GM18867 (cell line): ENCODE results near the gene ABHD16A.

Source experiments
- ATAC-seq: cut with Tn5 transposase; IDR thresholded peaks from one replicate; pipeline ENCODE4 v1.9.1; 2021; ENCODE audit warnings: mild to moderate bottlenecking, moderate library complexity; ENCODE audit not compliant: unreplicated experiment

ABHD16A gene

DNA sequence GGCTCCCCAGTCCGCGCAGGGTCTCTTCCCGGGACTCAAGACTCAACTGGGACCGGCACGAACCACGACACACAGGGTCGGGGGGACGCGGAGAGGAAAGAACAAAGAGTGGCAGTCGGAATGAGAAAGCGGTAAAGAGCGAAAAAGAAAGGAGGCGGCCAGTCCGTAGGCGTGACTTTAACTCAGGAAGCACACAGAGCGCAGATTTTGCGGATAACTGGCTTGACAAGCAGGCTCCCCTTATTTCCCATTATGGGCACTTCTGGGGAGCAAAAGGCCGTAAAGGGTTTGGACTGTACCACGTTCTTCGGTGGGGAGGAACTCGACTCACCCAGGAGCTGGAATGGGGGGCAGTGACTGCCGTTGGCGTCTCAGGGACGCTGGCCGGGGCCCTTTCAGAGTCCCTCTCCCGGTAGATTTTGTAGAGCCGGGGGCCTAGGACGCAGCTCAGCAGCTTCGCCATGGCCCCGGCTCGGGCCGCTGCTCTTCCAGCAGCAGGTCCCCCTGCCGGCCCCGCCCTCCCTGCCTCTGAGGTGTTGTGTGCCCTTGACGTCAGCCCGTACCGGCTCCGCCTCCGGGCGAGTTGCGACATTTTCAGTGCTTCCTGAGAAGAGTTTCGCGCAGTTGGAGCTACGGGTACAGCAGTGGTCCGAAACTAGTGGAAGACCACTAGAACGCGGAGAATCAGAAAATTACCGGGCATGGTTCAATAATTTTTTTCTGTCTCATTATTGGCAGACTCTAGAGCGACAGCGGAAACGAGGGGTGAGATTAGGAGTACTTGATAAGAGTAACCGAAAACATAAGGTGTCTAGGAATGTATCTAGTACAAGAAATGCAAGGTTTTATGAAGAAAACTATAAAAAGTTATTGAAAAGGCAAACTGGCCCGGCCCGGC is at the start of gene ABHD16A:
ABHD16A (minus strand) TSS at position 506 of the 898 bp plus-strand sequence; CDS start at position 463, 43 bp downstream.
- ATAC-seq, result peak; percentile 89

DNA sequence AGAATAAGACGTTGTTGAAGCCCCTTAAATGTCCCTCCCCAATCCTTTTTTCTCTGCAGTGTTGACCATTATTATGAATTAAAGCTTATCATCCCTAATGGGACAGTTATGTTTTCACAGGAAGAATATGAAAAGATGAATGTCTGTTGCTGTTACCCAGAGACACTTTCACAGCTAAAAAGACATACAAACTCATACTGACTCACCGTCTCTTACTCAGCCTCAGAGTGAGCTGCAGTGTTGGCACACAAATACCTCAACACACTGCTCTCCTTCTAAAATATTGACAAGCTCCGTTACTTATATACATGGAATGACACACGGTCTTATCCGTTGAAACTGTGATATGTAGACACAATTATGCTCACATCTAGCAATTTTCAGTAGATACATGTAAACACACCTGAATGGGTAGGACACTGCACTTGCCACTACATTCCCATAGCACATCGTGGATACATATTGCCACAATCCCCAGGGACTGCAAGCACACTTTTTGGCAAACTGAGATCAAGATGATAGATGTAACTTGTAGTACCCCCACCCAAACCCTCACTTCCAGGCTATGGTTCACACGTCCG is 49.7 kb upstream of the ABHD16A start:
- no peak for ATAC-seq

DNA sequence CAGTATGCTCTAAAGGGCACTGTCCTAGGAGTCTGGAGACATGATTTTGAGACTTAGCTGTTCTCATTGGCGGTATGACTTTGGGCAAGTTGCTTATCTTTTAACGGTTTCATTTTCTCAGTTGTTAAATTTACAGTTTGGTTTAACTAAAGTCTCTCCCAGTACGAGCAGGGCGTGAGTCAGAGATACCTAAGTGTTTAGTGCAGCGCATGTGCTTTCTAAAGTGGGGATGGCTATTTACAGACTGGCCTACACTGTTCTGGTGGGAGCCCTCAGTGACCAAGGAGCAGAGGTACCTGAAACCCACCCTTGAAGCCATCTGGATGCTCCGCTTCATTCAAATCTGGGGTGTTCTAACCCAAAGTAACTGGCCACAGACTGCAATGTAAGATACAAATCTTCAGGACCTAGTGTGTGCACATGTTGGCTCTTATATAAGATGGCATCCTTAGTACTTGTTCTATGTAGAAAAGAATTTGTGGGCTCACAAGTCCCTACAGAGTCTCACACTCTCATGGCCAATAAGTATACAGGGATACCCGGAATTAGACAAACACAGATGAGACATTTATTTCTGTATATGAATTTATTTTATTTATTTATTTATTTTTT is 47.4 kb upstream of the ABHD16A start:
- no peak for ATAC-seq

DNA sequence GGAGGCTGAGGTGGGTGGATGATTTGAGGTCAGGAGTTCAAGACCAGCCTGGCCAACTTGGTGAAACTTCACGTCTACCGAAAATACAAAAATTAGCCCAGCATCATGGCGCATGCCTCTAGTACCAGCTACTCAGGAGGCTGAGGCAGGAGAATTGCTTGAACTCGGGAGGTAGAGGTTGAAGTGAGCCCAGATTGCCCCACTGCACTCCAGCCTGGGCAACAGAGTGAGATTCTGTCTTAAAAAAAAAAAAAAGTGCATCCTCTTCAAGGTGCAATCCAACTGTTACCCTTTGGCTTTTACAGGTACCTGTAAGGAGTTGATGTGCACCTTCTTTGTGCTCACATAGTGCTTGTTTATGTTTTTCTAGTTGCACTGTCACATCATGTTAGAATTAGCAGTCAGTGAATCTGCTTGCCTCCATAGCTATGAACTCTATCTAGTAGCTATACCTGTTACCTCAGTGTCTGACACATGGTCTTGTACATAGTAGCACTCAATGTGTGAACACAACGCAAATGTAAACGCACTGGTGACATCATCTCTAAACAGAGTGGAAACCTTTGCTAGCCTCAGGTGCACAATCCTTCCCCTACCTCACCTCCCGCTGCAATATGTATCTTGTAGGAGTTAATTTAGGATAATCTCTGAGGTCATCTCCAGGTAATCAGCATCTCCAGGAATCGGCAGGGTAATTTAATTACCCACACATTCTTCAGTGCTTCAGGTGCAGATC is 46.3 kb upstream of the ABHD16A start:
- no peak for ATAC-seq

DNA sequence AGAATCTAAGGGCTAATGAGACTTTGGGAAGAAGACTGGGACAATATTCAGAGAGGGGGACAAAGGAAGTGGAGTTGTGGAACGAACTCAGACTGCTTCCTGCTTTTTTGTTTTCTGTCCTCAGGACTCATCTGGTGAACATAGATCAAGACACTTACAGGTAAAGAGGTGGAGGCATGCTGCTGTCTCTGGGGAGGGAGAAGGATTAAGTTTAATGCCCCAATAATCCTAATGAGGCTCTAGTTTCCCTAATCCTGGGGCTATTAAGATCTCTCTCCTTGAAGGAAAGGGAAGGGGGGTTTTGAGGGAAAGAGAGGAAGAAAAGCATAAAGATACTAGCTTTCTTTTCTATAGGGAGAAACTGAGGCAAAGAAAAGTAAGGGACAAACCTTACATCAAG is 41.3 kb upstream of the ABHD16A start:
- ATAC-seq, result no peak

DNA sequence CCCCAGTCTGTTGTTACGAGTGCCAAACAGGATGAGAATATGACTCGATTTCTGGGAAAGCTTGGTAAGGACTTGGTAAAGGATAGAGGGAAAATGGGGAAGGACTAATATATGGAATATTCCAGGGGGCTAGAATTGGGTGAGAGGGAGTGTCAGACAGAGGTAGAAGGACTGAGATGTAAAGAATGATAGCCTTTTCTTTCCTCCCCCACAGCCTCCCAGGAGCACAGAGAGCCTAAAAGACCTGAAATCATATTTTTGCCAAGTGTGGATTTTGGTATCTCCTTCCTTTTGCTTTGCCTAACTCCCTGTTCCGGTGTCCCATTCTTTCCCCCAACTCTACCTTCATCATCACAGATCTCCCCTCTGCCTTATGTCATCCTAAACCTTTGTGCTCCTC is 39.8 kb upstream of the ABHD16A start:
- ATAC-seq, result no peak

DNA sequence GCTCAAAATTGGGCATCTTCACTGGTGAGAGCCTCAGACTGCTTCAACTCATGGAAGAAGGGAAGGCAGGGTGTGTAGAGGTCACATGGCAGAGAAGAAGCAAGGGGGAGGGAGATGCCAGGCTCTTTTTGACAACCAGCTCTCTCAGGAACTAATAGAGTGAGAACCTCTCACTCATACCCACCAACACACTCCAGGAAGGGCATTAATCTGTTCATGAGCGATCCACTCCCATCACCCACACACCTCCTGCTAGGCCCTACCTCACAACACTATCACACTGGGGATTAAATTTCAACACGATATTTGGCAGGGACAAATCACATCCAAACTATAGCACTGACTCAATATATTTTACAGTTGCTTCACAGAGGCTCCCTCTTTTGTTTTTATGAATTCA is 38.7 kb upstream of the ABHD16A start:
- ATAC-seq, result no peak

DNA sequence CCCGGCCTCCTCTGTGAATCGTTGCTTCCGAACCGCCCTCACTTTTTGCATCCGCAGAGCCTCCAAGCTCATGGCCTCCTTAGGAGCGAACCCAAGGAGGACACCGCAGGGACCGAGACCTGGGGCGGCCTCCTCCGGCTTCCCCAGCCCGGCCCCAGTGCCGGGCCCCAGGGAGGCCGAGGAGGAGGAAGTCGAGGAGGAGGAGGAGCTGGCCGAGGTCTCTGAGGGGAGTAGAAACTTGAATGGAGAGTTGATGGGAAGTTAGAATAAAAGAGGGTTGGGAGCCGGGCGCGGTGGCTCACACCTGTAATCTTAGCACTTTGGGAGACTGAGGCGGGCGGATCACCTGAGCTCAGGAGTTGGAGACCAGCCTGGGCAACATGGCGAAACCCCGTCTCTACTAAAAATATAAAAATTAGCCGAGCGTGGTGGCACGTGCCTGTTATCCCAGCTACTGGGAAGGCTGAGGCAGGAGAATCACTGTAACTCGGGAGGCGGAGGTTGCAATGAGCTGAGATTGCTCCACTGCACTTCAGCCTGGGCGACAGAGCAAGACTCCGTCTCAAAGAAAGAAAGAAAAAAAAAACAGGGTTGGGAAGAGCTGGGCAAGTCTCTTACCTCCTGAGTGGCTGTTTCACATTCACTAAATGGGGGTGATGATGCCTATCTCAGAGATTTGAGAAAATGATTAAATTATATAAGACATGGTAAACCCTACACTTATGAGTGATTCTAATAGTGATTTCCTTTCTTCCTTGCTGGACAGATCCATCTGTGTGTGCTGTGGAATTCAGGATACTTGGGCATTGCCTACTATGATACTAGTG is 37.5 kb upstream of the ABHD16A start:
- ATAC-seq, result no peak

DNA sequence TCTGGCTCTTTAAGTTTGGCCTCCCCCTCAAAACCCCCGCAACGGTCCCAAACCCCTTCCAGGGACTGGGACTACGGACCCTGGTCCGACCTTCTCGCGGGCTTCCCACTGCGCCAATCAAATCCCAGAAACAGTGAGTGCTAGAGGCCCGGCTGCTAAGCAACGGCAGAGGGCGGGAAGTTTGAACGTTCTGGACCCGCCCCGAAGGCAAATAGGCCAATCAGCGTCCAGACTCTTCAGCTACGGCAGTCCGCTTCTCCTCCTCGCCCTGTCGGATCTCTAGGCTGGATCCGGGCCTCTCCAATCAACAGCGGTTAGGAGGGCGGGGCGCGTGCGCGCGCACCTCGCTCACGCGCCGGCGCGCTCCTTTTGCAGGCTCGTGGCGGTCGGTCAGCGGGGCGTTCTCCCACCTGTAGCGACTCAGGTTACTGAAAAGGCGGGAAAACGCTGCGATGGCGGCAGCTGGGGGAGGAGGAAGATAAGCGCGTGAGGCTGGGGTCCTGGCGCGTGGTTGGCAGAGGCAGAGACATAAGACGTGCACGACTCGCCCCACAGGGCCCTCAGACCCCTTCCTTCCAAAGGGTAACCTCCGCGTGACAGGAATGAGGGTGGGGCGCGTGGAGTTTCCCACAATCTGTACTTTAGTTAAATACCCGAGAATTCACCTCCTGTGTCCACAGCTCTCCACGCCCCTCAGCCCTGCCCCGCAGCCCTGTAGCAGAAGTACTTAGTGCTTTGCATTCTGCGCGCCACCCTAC is 36.7 kb upstream of the ABHD16A start, which contains the start of gene MSH5:
MSH5 (plus strand) TSS at position 367 of the 758 bp plus-strand sequence. CDS start 462 bp downstream, outside the sequence.
- ATAC-seq, result peak; percentile 75

DNA sequence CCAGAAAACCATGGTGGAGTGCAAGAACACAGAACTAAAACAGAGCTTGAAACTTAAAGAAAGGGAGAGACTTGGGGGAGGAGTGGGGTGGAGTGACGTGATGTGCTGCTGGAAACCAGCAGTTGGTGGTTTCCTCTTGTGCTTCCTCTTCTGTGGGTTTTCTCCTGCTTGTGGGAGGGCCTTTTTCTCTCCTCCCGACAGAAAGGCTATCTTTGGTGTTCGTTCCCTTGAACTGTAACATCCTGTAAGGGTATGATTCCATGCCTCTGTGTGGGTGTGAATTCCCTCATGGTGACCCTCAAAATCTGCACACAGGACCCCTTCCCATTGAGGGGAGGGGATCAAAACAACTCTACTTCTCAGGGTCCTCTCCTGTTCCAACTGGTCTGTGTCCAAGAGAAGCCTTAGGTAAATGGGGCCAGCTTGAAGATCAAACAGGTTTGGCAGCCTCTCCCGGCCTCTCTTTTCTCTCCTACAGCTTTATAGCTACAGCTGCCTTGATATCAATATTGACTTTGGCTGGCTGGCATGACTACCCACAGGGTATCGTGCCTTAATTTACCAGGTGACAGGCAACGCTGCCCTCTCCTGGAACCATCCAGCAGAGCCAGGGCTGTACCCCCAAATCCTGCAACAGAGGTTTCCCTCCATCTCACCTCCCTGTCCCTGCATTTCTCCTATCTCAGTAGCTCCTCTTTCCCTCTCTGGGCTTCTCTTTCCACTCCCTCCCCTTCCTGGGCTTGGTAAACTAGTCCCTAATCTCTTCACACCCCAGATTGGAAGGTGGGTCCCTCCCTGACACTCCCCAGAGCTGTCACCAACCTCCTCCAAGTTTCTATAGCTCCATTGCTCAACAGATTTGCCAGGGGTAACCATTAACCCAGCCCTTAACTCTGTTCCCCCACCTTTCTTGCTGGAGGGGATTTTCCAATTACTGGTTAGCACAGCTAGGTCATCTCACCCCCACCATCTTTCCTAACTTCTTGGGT is 35.2 kb upstream of the ABHD16A start:
- no peak for ATAC-seq

DNA sequence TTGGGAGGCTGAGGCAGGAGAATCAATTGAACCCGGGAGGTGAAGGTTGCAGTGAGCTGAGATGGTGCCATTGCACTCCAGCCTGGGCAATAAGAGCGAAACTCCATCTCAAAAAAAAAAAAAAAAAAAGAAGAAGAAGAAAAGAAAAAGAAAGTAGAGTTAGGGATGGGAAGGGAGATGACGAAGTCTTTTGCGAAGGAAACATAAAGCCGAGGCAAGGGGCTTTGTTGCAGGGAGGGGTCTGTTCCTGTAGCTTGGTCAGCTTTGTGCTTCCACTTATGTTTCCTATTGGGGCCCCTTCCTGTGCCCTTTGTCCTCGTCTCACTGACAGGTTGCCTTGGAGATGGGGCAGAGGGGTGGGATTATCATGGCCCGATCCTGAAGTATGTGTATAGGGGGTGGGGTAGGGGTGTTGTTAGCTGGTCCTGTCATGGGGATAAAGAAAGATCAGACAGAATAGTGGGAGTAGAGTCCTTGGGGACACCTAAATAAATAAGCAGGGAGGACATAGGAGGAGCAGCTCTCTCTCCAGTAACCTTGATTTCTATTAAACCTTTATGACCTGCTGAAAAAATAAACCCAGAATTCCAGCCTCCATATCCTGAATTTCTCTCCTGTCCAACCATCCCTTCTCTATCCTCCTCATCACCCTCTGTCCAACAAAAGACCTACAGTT is 34.3 kb upstream of the ABHD16A start:
- no peak for ATAC-seq

DNA sequence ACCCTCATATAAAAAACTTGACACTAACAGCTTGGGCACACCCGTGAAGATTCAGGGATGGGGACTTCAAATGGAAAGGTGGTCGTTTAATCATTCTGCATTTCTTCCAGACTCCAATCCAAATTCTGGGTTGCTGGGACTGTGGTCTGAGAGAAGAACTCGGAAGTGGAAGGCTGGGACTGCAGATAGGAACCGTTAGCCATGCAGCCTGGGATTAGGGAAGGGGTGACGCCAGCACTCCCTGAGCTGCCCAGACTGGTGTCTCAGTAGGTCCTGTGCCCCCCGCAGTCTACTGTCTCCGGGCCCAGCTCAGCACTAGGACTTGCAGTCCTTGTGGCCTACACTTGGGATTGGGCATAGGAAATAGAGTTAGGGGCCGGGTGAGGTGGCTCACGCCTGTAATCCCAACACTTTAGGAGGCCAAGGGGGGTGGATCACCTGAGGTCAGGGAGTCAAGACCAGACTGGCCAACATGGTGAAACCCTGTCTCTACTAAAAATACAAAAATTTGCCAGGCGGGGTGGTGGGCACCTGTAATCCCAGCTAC is 33.7 kb upstream of the ABHD16A start:
- no peak for ATAC-seq

DNA sequence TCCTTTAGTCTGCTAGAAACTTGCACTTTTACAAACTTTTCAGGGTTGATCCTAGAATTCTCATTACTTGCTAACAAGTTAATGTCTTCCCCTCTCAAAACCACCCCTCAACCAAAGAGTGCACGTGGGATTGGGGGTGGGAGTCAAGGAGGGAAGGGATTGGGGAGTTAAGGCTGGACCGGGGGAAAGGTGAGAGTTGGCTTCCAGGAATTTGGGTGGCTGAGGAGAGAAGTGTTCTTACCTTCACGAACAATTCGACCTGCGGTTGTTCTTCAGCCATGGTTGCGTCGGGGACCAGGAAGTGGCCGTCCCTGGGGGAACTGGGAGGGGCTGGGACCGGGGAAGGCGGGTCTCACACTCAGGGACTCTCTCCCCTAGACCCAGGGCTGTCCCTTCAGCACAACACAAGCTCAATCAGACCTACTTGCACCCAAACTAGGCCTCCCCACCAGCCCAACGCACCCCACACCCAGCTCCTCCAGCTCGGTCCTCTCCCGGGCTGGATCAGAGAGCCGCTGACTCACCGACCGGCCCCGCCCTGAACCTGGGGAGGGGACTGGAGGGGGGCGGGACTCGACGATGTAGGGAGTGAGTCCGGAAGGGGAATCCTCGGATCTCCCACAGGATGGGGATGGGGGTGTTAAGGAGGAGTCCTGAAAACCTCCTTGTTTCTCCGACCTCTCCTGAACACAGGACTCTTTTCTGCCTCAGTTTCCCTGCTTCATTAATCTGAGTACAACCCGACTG is 33.1 kb upstream of the ABHD16A start, which contains the start of gene CLIC1:
CLIC1 (minus strand) TSS at position 510 of the 747 bp plus-strand sequence; CDS start at position 280, 230 bp downstream.
- ATAC-seq, result peak; percentile 26

DNA sequence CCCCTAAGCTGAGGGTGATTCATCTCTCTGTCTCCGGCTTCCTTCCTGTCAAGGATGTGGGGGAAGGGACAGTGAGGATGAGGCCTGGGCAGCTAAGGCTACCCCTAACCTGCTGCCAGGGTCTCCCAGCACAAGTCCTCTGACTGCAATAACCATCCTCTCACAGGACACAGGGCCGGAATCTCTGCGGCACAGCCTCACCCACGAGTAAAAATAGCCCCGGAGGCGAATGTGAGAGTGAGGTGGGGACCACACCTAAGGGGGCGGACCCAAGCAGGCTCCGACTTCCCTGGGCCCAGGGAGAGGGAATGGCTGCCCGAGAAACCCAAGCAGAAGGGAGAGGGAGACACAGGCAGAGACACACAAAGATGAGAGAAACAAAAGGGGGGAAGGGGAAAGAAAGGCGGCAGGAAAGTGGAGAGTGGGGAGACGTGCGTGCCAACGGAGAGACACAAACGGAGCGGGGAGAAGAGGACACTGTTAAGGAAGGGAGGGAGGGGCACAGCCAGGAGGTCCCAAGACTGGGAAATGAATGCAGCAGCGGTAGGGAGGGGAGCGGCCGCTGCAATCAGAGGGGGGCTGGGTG is 31.8 kb upstream of the ABHD16A start:
- ATAC-seq, result peak; percentile 22

DNA sequence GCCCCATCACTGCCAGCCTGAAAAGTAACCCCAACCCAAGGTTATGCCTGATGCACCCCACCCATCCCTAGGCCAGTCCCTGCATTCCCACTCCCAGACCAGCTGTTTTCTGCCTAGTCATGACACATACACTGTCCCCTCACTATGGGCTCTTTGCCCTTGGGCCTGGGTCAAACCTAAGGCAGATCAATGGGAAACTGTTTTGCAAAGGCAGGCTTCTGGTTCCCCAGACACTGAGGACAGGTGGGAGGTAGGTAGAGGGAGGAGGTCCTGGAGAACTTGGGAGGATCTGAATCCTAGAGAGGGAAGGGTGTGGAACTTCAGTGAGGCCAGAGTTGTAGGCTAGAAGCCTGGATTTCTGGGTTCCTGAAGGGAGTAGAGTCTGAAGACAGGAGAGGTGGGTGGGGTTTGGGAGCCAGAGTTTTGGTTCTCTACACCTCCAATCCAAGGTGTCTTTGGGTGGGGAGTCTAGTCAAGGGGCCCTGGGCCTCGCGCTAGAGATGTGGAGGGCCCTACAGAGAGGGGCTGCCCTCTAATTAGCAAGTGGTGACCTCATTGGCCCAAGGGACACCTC is 31.2 kb upstream of the ABHD16A start:
- ATAC-seq, result no peak

DNA sequence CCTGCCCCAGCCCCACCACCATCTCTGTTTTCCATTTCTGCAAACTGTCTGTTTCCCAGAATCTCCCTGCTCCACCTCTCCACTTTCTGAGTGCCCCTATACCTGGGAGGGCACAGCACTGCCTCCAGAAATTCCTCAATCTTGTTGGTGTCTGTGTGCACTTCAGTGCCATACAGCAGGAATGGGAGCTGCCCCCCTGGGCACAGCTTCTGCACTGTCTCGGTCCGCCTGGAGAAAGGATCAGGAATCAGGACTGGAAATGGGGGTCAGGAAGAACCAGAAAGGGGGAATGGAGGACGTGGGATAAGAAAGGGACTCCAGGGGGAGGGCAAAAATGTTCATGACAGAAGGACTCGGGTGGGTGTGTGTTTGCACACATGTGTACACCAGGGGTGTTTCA is 30.6 kb upstream of the ABHD16A start:
- ATAC-seq, result no peak
